Measurements from ENCODE around the gene FCHSD1. TPM values are rescaled to one million over a fixed set of nuclear protein-coding genes. Genes with fewer than 3 reads are reported as not detected.

FCHSD1 gene
- total and polyA plus RNA-seq, 12 donors, result 1.2 to 6.8 (median 2.8) TPM

DNA sequence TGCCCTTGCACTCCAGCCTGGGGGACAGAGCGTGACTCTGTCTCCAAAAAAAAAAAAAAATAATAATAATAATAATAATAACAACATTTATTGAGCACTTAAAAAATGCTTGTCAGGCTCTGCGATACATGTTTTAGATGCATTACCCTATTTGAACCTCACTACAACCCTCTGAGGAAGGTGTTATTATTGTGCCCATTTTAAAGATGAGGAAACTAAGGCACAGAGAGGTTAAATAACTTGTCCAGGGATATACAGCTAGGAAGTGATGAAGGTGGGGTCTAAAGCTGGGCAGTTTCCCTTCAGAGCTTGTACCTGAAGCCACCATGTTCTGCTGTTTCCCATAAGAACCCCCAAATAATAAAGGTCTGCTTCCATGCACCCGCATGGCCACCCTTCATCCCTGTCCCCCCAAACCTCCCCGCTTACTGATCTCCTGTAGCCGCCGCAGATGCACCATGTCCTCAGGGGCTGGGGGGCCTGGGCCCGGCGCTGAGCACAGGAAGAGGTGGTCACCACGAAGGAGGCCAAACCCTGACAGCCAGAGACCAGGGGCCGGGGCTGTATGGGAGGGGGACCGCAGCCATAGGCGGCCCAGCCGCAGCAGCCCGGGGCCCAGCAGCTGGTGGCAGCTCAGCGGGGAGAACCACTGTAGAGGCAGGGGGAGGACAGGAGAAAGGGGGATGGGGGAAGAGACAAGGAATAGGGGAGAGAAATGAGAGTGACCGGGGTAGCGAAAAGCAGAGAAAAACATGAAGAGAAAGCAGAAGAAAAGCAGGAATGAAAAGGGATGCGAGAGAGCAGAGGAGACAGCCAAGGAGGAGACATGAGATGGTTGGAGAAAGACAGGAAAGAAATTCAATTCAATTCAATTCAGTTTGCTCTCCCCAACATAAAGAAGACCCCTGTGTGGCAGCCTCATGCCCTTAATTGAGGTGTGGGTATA, 15.1 kb upstream of the FCHSD1 start:
- Histone ChIP-seq H3K9me3 (no peaks in the 10 kb centered on the region), H3K27me3 (no peaks in the 10 kb centered on the region), H3K4me3 (no peak overlapping the region), H3K4me1 (peaks cover 0 to 10% (median 4%) of the 10 kb centered on the region in 9 donors), H3K36me3 (peaks cover 0 to 88% (median 18%) of the 10 kb centered on the region in 9 donors), H3K27ac (no peak overlapping the region)
- TF ChIP-seq, protein P1, sequence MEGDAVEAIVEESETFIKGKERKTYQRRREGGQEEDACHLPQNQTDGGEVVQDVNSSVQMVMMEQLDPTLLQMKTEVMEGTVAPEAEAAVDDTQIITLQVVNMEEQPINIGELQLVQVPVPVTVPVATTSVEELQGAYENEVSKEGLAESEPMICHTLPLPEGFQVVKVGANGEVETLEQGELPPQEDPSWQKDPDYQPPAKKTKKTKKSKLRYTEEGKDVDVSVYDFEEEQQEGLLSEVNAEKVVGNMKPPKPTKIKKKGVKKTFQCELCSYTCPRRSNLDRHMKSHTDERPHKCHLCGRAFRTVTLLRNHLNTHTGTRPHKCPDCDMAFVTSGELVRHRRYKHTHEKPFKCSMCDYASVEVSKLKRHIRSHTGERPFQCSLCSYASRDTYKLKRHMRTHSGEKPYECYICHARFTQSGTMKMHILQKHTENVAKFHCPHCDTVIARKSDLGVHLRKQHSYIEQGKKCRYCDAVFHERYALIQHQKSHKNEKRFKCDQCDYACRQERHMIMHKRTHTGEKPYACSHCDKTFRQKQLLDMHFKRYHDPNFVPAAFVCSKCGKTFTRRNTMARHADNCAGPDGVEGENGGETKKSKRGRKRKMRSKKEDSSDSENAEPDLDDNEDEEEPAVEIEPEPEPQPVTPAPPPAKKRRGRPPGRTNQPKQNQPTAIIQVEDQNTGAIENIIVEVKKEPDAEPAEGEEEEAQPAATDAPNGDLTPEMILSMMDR (IDR thresholded peaks at IDR 0.05), result no peak
- 85 to 89% methylated on average over 18 of the region's 18 CpGs for WGBS, 2 donors
- intact Hi-C loops (cut with DNase I), result loop anchor here in 2 of 10 donors (1.0 to 10.0 kb wide), 2 partner anchors 294 to 1229 kb away; no protein-coding TSS in a partner anchor
- no peak for ATAC-seq
- no peak for DNase-seq

DNA sequence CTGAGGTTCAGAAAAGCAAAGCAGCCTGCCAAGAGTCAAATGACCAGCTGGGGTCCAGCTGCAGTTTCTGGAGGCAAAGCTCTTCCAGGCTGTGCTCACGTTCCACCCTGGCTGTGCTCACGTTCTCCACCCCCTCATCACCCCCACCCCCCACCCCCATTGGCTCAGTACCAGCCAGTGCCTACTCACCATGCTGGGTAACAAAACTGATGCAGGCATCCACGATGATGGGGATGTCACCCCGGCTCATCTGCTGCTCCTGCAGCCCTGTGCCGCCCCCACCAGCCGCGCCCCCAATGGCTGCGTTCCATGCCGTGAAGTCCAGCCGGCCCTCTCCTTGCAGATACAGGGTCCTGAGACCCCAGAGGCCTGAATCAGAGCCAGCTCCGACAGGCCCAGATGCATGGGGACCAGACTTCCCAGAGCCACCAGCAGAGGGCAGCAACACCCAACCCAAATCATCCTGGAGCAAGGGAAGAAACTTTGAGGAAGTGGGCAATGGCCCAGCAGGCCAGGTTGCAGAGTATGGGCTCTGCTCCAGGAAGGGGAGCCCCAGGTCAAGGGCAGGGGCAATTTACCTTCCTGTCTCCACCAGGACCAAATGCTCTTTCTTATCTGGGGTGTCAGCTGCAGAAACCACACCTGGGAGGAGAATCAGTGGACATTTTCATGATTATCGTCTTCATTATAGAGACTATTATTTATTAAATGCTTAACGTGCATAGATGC, 13.7 kb upstream of the FCHSD1 start:
- Histone ChIP-seq H3K4me1 (peaks cover 0 to 10% (median 4%) of the 10 kb centered on the region in 9 donors), H3K36me3 (peaks cover 0 to 88% (median 10%) of the 10 kb centered on the region in 9 donors), H3K27ac (no peak overlapping the region), H3K27me3 (no peaks in the 10 kb centered on the region), H3K9me3 (no peaks in the 10 kb centered on the region), H3K4me3 (no peak overlapping the region)
- intact Hi-C loops (cut with DNase I), result loop anchor here in 2 of 10 donors (1.0 to 10.0 kb wide), 2 partner anchors 295 to 1230 kb away; no protein-coding TSS in a partner anchor
- 36 to 39% methylated on average over 13 of the region's 13 CpGs for WGBS, 2 donors
- TF ChIP-seq, protein P1 (IDR thresholded peaks at IDR 0.05), result peak; percentile 76 to 93 (median 89)
- peak; percentile 75 to 85 (median 80) for ATAC-seq
- peak; percentile 70 to 79 for DNase-seq

DNA sequence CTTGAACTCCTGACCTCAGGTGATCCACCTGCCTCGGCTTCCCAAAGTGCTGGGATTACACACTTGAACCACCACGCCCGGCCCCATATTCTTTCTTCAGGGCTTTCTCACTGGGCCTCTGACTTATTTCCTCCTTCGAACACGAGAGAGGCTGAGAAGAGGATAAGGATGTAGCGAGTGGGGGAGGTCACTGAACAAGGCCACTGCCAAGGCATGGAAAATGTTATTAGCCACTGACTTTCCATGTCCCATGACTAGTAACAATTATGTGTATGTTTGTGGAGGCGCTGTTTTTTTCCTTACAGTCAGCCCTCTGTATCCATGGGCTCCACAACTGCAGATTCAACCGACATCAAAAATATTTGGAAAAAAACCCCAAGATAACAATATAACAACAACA, 12.3 kb upstream of the FCHSD1 start:
- intact Hi-C loops (cut with DNase I), result loop anchor here in 1 of 10 donors (10.0 kb wide), 1 partner anchor 1231 kb away; no protein-coding TSS in a partner anchor
- H3K27me3 ChIP-seq, result no peaks in the 10 kb centered on the region
- peaks cover 0 to 88% (median 10%) of the 10 kb centered on the region in 9 donors for H3K36me3 ChIP-seq
- H3K4me1 ChIP-seq, result peaks cover 0 to 10% (median 4%) of the 10 kb centered on the region in 9 donors
- no peak overlapping the region for H3K4me3 ChIP-seq
- TF ChIP-seq, protein P1 (IDR thresholded peaks at IDR 0.05), result no peak
- H3K27ac ChIP-seq, result no peak overlapping the region
- DNase-seq (no peak), ATAC-seq (no peak)
- H3K9me3 ChIP-seq, result no peaks in the 10 kb centered on the region
- WGBS, 2 donors, result 79 to 85% methylated on average over 8 of the region's 8 CpGs

DNA sequence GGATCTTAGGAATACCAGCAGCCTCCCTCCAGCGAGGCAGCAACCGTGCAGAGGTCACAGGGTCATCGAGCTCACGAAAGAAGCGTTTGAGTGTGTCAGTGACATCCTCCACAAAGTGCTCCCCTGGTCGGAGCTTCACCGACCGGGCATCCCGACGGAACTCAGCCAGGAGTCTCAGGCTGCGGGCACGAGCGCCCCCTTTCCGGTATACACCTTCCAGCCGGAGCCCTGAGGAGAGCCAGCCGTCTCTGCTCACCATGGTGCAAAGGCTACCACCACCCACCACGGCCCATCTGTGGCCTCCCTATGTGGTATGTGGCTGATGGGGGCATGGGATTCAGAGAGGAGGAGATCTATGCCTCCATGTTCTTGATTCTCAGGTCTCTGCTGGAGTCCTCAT, 10.8 kb upstream of the FCHSD1 start:
- ATAC-seq (no peak), DNase-seq (no peak)
- TF ChIP-seq, protein P1 (IDR thresholded peaks at IDR 0.05), result no peak
- H3K36me3 ChIP-seq, result peaks cover 0 to 89% (median 10%) of the 10 kb centered on the region in 9 donors
- 84 to 89% methylated on average over 17 of the region's 17 CpGs for WGBS, 2 donors
- H3K4me3 ChIP-seq, result no peak overlapping the region
- H3K27me3 ChIP-seq, result no peaks in the 10 kb centered on the region
- H3K27ac ChIP-seq, result no peak overlapping the region
- H3K9me3 ChIP-seq, result no peaks in the 10 kb centered on the region
- peaks cover 0 to 10% (median 4%) of the 10 kb centered on the region in 9 donors for H3K4me1 ChIP-seq
- intact Hi-C loops (cut with DNase I), result loop anchor here in 1 of 10 donors (10.0 kb wide), 1 partner anchor 1233 kb away; no protein-coding TSS in a partner anchor

Measured in heart right ventricle (tissue), 16 donors.